ENCODE results near the gene TWNK. TPM values are rescaled to one million over a fixed set of nuclear protein-coding genes. Genes with fewer than 3 reads are reported as not detected.
"Not testable (repeated sequence)": the region's sequence is repeated elsewhere in the genome, so short reads cannot be mapped to it uniquely, and the experiment has no call there.

Gene TWNK
- total RNA-seq, 4 donors from 2014 or later, result 5.5 to 7.7 (median 6.8) TPM

- Histone ChIP-seq H3K36me3 (peaks cover 0 to 4% of the 10 kb centered on the region in 2 donors), H3K27ac (peak within 1 kb of the TSS; percentile 94 to 99 (median 97)), H3K27me3 (no peaks in the 10 kb centered on the region), H3K4me3 (replicated peaks in 1 of 3) (peak within 1 kb of the TSS; percentile 24 to 84 (median 66)), H3K4me1 (peaks cover 22 to 36% of the 10 kb centered on the region in 2 donors), H3K9me3 (no peaks in the 10 kb centered on the region)
- intact Hi-C loops (cut with DNase I), result loop anchor here (5.0 kb wide), 1 partner anchor 36 kb away; no protein-coding TSS in a partner anchor
- TF ChIP-seq POLR2A (IDR thresholded peaks at IDR 0.05) (peak in 1 of 2 donors; percentile 70), CTCF (IDR thresholded peaks at IDR 0.05) (no peak)
- peak; percentile 95 to 96 for DNase-seq
- WGBS, 2 donors, result 0 to 1% methylated on average over 17 to 26 of the region's 38 CpGs
Measured at GRCh38 chr10:101031128-101031795, 43.9 kb downstream of the TWNK start, which contains the start of the genes PDZD7 and SFXN3. TSS of gene PDZD7 (minus strand) at chr10:101031129. CDS start at chr10:101030219, 910 bp downstream. TSS of gene SFXN3 (plus strand) at chr10:101031234. CDS start at chr10:101034695, 3,461 bp downstream.

- intact Hi-C loops (cut with DNase I), result loop anchor here (5.0 kb wide), 1 partner anchor 35 kb away; no protein-coding TSS in a partner anchor
- TF ChIP-seq POLR2A (IDR thresholded peaks at IDR 0.05) (peak; percentile 38 to 60), CTCF (IDR thresholded peaks at IDR 0.05) (no peak)
- Histone ChIP-seq H3K9me3 (no peaks in the 10 kb centered on the region), H3K27me3 (no peaks in the 10 kb centered on the region), H3K4me1 (peaks cover 22 to 36% of the 10 kb centered on the region in 2 donors), H3K27ac (peak overlapping the region; percentile 94 to 99 (median 97)), H3K36me3 (peaks cover 6 to 12% of the 10 kb centered on the region in 2 donors), H3K4me3 (replicated peaks in 1 of 3) (peak overlapping the region; percentile 24 to 84 (median 66))
- peak; percentile 75 to 79 for DNase-seq
- WGBS, 2 donors, result 0% methylated on average over 11 to 42 of the region's 47 CpGs
Measured at GRCh38 chr10:101031796-101032636, 44.7 kb downstream of the TWNK start.

- Histone ChIP-seq H3K4me1 (peaks cover 22 to 36% of the 10 kb centered on the region in 2 donors), H3K4me3 (replicated peaks in 1 of 3) (peak overlapping the region; percentile 24 to 84 (median 66)), H3K27me3 (no peaks in the 10 kb centered on the region), H3K9me3 (no peaks in the 10 kb centered on the region), H3K27ac (peak overlapping the region; percentile 94 to 99 (median 97)), H3K36me3 (peaks cover 12 to 18% of the 10 kb centered on the region in 2 donors)
- no peak for TF ChIP-seq POLR2A (IDR thresholded peaks at IDR 0.05)
- no peak for TF ChIP-seq CTCF (IDR thresholded peaks at IDR 0.05)
- WGBS, 2 donors, result 12 to 17% methylated on average over 6 of the region's 6 CpGs
- DNase-seq, result peak; percentile 79 to 81
- intact Hi-C loops (cut with DNase I), result loop anchor here (5.0 kb wide), 1 partner anchor 35 kb away; no protein-coding TSS in a partner anchor
Measured at GRCh38 chr10:101032637-101033224, 45.4 kb downstream of the TWNK start.

- DNase-seq, result no peak
- Histone ChIP-seq H3K36me3 (peaks cover 17 to 18% of the 10 kb centered on the region in 2 donors), H3K9me3 (no peaks in the 10 kb centered on the region), H3K27ac (peak overlapping the region; percentile 94 to 99 (median 97)), H3K4me1 (peaks cover 22 to 36% of the 10 kb centered on the region in 2 donors), H3K4me3 (replicated peaks in 1 of 3) (peak overlapping the region in 1 of 3 donors; percentile 84), H3K27me3 (no peaks in the 10 kb centered on the region)
- WGBS, 2 donors, result 79 to 80% methylated on average over 3 of the region's 3 CpGs
- TF ChIP-seq CTCF (IDR thresholded peaks at IDR 0.05), result no peak
- TF ChIP-seq POLR2A (IDR thresholded peaks at IDR 0.05), result no peak
- intact Hi-C loops (cut with DNase I), result loop anchor here (5.0 kb wide), 1 partner anchor 34 kb away; no protein-coding TSS in a partner anchor
Measured at GRCh38 chr10:101033276-101033675, 45.9 kb downstream of the TWNK start.

GRCh38 chr10:101034404-101034803 is 47.1 kb downstream of the TWNK start:
- H3K27ac ChIP-seq; H3K4me3 ChIP-seq (replicated peaks in 1 of 3); H3K27me3 ChIP-seq; H3K9me3 ChIP-seq; DNase-seq: not testable (repeated sequence)
- 90 to 95% methylated on average over 4 of the region's 4 CpGs for WGBS, 2 donors
- peaks cover 18 to 22% of the 10 kb centered on the region in 2 donors for H3K36me3 ChIP-seq
- H3K4me1 ChIP-seq, result peaks cover 22 to 28% of the 10 kb centered on the region in 2 donors
- intact Hi-C loops (cut with DNase I), result loop anchor here (5.0 kb wide), 1 partner anchor 33 kb away; no protein-coding TSS in a partner anchor
